Measurements from ENCODE around the gene HPS4. TPM values are rescaled to one million over a fixed set of nuclear protein-coding genes. Genes with fewer than 3 reads are reported as not detected.

Gene HPS4
- total RNA-seq, 1 donor from 2014 or later, result 8.3 TPM

- DNase-seq, result no peak
- no peak for ATAC-seq (ENCODE audit: poor library complexity)
- intact Hi-C loops (cut with DNase I), result no loop called here
Observed at GRCh38 chr22:26479043-26479791, 4.4 kb downstream of the HPS4 start.

DNA sequence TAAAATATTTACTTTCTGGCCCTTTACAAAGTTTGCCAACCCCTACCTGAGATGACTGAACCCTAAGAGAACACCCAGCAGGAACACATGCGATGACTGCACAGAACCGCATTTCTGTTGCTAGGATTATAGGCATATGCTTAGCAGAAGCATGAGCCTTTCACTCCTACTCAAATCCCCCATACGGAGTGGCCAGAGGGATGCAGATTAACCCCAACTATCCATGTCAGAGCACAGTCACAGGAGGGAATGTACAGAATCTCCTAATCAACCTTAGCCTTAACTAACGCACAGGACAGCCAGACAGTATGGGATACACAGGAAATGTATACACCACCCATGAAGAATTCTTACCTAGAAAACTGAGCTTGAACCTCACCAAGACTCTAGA is 6.2 kb downstream of the HPS4 start:
- DNase-seq, result no peak
- intact Hi-C loops (cut with DNase I), result no loop called here
- ATAC-seq (ENCODE audit: poor library complexity), result no peak

- intact Hi-C loops (cut with DNase I), result no loop called here
Observed at GRCh38 chr22:26476705-26477340, 6.8 kb downstream of the HPS4 start.

GRCh38 chr22:26474682-26475081 is 8.9 kb downstream of the HPS4 start:
- intact Hi-C loops (cut with DNase I), result no loop called here
- no peak for DNase-seq
- ATAC-seq (ENCODE audit: poor library complexity), result no peak

More at GRCh38 chr22:26476705-26477340, 6.8 kb downstream of the HPS4 start:
- DNase-seq (no peak), ATAC-seq (ENCODE audit: poor library complexity) (no peak)

DNA sequence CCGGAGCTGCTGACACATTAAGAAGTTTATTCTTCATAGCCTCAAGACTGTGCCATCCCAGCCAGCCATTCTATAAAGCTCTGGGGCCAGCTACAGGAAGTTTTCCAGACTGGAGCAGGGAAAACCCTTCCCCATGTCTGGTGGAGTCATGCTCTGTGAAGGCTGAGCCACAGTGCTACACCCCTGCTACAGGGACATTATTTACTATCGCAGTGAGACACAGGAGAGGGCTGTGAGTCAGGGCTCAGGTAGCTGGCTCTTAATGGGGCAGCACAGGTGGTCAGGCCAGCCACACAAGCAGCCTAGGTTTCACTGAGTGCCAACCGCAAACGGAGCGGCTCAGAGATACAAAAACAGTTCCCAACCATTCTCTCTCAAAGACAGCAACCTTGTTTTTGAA is 12.1 kb downstream of the HPS4 start:
- intact Hi-C loops (cut with DNase I), result no loop called here
- no peak for ATAC-seq (ENCODE audit: poor library complexity)
- no peak for DNase-seq

DNA sequence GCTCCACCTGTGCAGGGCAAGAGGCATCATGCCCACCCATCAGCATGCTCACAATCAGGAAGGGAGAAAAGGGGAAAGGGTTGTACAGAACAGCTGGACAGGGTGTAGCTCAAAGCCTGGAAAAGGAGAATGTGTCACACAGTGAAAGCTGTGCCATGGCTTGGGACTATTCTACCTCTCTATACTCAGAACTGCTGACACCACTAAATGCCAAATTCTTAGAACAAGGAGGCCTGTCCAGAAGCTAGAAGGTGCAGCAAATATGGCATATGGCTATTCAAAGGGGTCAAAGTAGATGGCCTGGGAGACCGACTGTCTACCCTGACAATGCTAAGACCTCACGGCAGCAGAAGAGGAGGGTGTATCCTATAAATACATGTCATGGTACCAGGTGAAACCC is 12.8 kb downstream of the HPS4 start:
- ATAC-seq (ENCODE audit: poor library complexity) (no peak), DNase-seq (no peak)
- intact Hi-C loops (cut with DNase I), result no loop called here

GRCh38 chr22:26466196-26466595 is 17.4 kb downstream of the HPS4 start:
- intact Hi-C loops (cut with DNase I), result no loop called here
- DNase-seq (no peak), ATAC-seq (ENCODE audit: poor library complexity) (no peak)

GRCh38 chr22:26464312-26464711 is 19.3 kb downstream of the HPS4 start:
- DNase-seq (no peak), ATAC-seq (ENCODE audit: poor library complexity) (peak; percentile 42)
- intact Hi-C loops (cut with DNase I), result loop anchor here (5.0 kb wide), 1 partner anchor 67 kb away; no protein-coding TSS in a partner anchor

DNA sequence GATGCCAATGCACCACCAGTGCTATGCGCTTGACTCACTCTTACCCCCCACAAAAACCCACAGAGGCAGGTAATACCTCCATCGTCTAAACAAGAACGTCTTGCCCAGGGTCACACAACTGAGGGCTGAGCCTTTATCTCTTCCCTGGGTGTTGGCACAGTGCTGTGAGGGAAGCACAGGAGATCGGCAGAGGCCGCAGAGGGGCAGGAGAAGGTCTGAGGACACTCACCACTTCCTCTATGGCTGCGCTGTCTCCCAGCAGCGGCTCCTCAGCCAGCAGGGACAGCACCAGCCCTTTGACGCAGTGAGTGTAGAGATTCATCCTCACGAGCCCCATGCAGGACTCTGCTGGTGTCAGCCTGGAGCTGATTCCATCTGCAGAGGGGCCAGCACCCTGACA is 19.9 kb downstream of the HPS4 start:
- DNase-seq (no peak), ATAC-seq (ENCODE audit: poor library complexity) (no peak)
- intact Hi-C loops (cut with DNase I), result loop anchor here (5.0 kb wide), 1 partner anchor 66 kb away; no protein-coding TSS in a partner anchor

DNA sequence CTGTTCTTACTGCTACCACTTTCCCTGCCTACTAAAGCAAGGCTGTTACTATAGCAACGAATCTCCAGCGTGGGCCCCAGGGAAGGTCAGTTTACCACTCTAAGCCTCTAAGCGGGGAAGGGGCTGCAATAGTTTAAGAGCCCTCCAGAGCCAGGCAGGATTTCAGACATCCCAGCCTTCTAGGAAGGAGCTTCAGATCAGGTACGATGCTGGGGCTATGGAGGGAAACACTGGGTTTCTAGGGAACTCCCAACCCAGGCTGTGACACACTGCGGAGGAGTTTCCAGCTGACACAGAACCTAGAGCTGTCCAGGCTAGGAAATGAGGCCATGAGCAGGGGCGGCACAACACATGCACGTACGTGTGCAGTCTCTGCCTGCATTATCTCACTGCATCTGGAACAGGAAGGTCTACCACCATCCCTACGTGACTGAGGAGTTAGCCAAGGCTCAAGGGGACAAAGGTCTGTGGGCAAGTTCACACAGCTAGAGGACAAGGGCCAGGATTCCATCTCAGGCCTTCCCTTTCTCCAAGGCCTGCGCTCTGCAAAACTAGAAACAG is 20.4 kb downstream of the HPS4 start:
- ATAC-seq (ENCODE audit: poor library complexity) (no peak), DNase-seq (no peak)
- intact Hi-C loops (cut with DNase I), result loop anchor here (5.0 kb wide), 1 partner anchor 66 kb away; no protein-coding TSS in a partner anchor

DNA sequence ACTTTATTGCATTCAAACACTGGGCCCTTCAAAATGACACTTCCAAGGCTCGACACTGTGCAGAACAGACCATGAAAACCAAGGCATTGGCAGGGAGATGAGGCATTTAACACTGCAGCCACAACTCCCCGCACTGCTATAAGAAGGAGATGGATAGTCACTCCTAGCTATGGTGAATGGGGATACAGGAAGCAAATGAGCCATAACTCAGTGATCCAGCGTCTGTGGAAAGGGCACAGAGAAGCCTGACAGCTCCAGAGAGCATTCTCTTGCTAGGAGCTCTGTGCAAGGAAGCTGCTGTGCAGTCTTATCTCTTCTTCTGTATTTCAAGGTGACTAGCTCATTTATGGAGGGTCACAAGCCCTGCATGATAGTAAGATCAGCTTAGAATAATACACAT is 20.9 kb downstream of the HPS4 start:
- ATAC-seq (ENCODE audit: poor library complexity) (no peak), DNase-seq (no peak)
- intact Hi-C loops (cut with DNase I), result loop anchor here (5.0 kb wide), 1 partner anchor 65 kb away; no protein-coding TSS in a partner anchor

GRCh38 chr22:26462051-26462450 is 21.5 kb downstream of the HPS4 start:
- no peak for DNase-seq
- no peak for ATAC-seq (ENCODE audit: poor library complexity)
- intact Hi-C loops (cut with DNase I), result loop anchor here (5.0 kb wide), 1 partner anchor 65 kb away; no protein-coding TSS in a partner anchor

- ATAC-seq (ENCODE audit: poor library complexity) (peak; percentile 79), DNase-seq (peak; percentile 60)
- intact Hi-C loops (cut with DNase I), result loop anchor here (5.0 kb wide), 1 partner anchor 64 kb away; no protein-coding TSS in a partner anchor
Observed at GRCh38 chr22:26461188-26461810, 22.3 kb downstream of the HPS4 start.

GRCh38 chr22:26460202-26460601 is 23.4 kb downstream of the HPS4 start:
- DNase-seq (no peak), ATAC-seq (ENCODE audit: poor library complexity) (no peak)
- intact Hi-C loops (cut with DNase I), result loop anchor here (5.0 kb wide), 1 partner anchor 63 kb away; no protein-coding TSS in a partner anchor

DNA sequence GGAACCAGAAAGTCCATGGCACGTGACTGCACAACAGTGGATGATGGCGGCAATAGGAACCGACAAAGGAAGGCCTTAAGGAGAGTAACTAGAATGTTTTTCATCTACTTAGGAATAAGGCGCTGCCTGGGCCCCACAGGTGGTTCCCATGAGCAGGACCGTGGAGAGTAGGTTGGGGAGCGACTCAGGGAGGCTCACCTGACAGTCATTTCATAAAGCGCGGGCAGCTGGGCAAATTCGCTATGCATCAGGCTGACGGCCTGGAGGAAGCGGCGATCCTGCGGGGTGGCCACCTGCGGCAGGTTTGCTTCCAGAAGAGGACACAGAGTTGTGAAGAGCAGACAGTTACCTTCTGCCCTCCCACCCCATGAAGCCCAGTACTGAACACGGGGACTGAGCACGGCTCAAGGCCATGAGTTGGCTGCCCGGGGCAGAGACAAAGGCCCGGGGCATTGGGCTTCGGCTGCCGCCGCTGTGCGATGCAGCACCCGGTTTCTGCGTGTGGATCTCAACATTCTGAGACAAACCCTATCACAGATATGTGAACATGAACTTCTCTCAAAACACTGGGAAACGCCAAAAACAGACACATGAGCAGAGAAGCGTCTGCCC is 25.8 kb downstream of the HPS4 start:
- intact Hi-C loops (cut with DNase I), result no loop called here
- DNase-seq, result no peak

GRCh38 chr22:26453812-26454500 is 29.6 kb downstream of the HPS4 start:
- intact Hi-C loops (cut with DNase I), result no loop called here
- ATAC-seq (ENCODE audit: poor library complexity) (no peak), DNase-seq (no peak)

More for the DNA sequence above, 25.8 kb downstream of the HPS4 start:
- ATAC-seq (ENCODE audit: poor library complexity), result no peak

- intact Hi-C loops (cut with DNase I), result no loop called here
- DNase-seq, result no peak
- ATAC-seq (ENCODE audit: poor library complexity), result no peak
Observed at GRCh38 chr22:26453216-26453615, 30.4 kb downstream of the HPS4 start.

All from Right ventricle myocardium superior (tissue), 1 donor.